KMS-11 (cell line): ENCODE results near the gene CALD1.

Experiments used
- H2AFZ ChIP-seq: fragments of 200-600 bp; sonication (generic); 2 replicates; pipeline ENCODE4 v1.6.1; 2016; ENCODE audit warnings: antibody characterized with exemption, mixed run types, low read depth
- H3K27ac ChIP-seq: fragments of 200-600 bp; sonication (generic); 2 replicates; pipeline ENCODE4 v1.6.1; 2016; ENCODE audit warnings: mild to moderate bottlenecking, mixed run types
- H3K27me3 ChIP-seq: fragments of 200-600 bp; sonication (generic); 2 replicates; pipeline ENCODE4 v1.6.1; 2017; ENCODE audit warnings: mild to moderate bottlenecking, low read depth, mixed run types, moderate library complexity; ENCODE audit not compliant: insufficient read depth
- H3K36me3 ChIP-seq: fragments of 200-600 bp; sonication (generic); 2 replicates; pipeline ENCODE4 v1.6.1; 2017; ENCODE audit warnings: mild to moderate bottlenecking, mixed run types; ENCODE audit not compliant: insufficient read depth
- H3K4me1 ChIP-seq: fragments of 200-600 bp; sonication (generic); 2 replicates; pipeline ENCODE4 v1.6.1; 2016; ENCODE audit warnings: mild to moderate bottlenecking, low read depth, mixed run types; ENCODE audit not compliant: poor library complexity, severe bottlenecking
- H3K4me2 ChIP-seq: fragments of 200-600 bp; sonication (generic); 2 replicates; pipeline ENCODE4 v1.7.0; 2016; ENCODE audit warnings: mild to moderate bottlenecking, mixed run types
- H3K4me3 ChIP-seq: fragments of 200-600 bp; sonication (generic); IDR thresholded peaks from 2 replicates; pipeline ENCODE4 v1.6.1; 2017; ENCODE audit warnings: low read depth, low read length, mixed read lengths; ENCODE audit not compliant: insufficient read depth
- H3K79me2 ChIP-seq: fragments of 200-600 bp; sonication (generic); 2 replicates; pipeline ENCODE4 v1.6.1; 2016; ENCODE audit warnings: low read depth, mixed run types; ENCODE audit not compliant: insufficient read depth
- H3K9ac ChIP-seq: fragments of 200-600 bp; sonication (generic); 2 replicates; pipeline ENCODE4 v1.6.1; 2016; ENCODE audit warnings: mild to moderate bottlenecking, mixed run types
- H4K20me1 ChIP-seq: fragments of 200-600 bp; sonication (generic); 2 replicates; pipeline ENCODE4 v1.6.1; 2016; ENCODE audit warnings: mild to moderate bottlenecking, mixed run types; ENCODE audit not compliant: insufficient read depth
- TF ChIP-seq, protein P1 (sequence below): fragments of 200-600 bp; sonication (generic); conservative IDR thresholded peaks from 2 replicates; pipeline ENCODE4 v1.6.1; 2017; ENCODE audit warnings: low read depth, mild to moderate bottlenecking, antibody characterized with exemption, low read length, moderate library complexity, mixed read lengths

CALD1 gene

GRCh38 chr7:134959810-134960209, 180.4 kb downstream of the CALD1 start:
- Histone ChIP-seq H2AFZ (no peak overlapping the region), H3K4me3 (no peak overlapping the region), H3K36me3 (no peaks in the 10 kb centered on the region), H3K27ac (no peak overlapping the region), H4K20me1 (no peaks in the 10 kb centered on the region), H3K27me3 (no peaks in the 10 kb centered on the region), H3K79me2 (no peaks in the 10 kb centered on the region), H3K4me1 (peaks cover 8% of the 10 kb centered on the region), H3K4me2 (no peak overlapping the region), H3K9ac (no peak overlapping the region)
- TF ChIP-seq, protein P1, sequence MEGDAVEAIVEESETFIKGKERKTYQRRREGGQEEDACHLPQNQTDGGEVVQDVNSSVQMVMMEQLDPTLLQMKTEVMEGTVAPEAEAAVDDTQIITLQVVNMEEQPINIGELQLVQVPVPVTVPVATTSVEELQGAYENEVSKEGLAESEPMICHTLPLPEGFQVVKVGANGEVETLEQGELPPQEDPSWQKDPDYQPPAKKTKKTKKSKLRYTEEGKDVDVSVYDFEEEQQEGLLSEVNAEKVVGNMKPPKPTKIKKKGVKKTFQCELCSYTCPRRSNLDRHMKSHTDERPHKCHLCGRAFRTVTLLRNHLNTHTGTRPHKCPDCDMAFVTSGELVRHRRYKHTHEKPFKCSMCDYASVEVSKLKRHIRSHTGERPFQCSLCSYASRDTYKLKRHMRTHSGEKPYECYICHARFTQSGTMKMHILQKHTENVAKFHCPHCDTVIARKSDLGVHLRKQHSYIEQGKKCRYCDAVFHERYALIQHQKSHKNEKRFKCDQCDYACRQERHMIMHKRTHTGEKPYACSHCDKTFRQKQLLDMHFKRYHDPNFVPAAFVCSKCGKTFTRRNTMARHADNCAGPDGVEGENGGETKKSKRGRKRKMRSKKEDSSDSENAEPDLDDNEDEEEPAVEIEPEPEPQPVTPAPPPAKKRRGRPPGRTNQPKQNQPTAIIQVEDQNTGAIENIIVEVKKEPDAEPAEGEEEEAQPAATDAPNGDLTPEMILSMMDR: no peak

GRCh38 chr7:134962270-134962780, 182.9 kb downstream of the CALD1 start:
- Histone ChIP-seq H4K20me1 (no peaks in the 10 kb centered on the region), H3K36me3 (no peaks in the 10 kb centered on the region), H3K4me2 (no peak overlapping the region), H3K4me3 (no peak overlapping the region), H3K79me2 (no peaks in the 10 kb centered on the region), H3K27ac (no peak overlapping the region), H3K9ac (no peak overlapping the region), H3K4me1 (no peaks in the 10 kb centered on the region), H2AFZ (no peak overlapping the region), H3K27me3 (no peaks in the 10 kb centered on the region)
- TF ChIP-seq, protein P1: no peak

DNA sequence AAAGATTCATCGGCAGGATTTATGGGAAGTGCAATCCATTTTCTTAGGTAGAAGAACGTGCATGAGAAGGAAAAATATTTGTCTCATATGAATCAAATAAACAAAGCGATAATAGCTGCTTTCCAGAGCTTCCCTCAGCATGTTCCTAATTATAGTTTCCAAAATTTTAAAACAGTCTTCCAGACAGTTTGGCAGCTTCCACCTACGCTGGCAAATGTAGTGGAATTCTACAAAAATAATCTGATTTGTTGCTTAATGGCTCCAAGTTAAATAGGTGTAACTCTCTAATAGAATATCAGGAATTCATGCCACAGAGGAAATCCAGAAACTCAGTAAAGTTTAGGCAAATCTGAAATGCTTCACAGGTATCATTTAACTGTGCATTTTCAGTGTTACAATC, 183.6 kb downstream of the CALD1 start:
- Histone ChIP-seq H4K20me1 (no peaks in the 10 kb centered on the region), H3K4me2 (no peak overlapping the region), H3K79me2 (no peaks in the 10 kb centered on the region), H3K36me3 (no peaks in the 10 kb centered on the region), H3K27ac (no peak overlapping the region), H3K27me3 (no peaks in the 10 kb centered on the region), H3K9ac (no peak overlapping the region), H2AFZ (no peak overlapping the region), H3K4me1 (no peaks in the 10 kb centered on the region), H3K4me3 (no peak overlapping the region)
- TF ChIP-seq, protein P1: no peak

- Histone ChIP-seq H3K9ac (no peak overlapping the region), H3K79me2 (no peaks in the 10 kb centered on the region), H2AFZ (no peak overlapping the region), H3K36me3 (no peaks in the 10 kb centered on the region), H3K27ac (no peak overlapping the region), H3K27me3 (no peaks in the 10 kb centered on the region), H3K4me3 (no peak overlapping the region), H3K4me1 (no peaks in the 10 kb centered on the region), H4K20me1 (no peaks in the 10 kb centered on the region), H3K4me2 (no peak overlapping the region)
- TF ChIP-seq, protein P1: no peak
These were observed 187.3 kb downstream of the CALD1 start for GRCh38 chr7:134966691-134967090.
